ENCODE data around the gene ZBTB24. TPM values are rescaled to one million over a fixed set of nuclear protein-coding genes. Genes with fewer than 3 reads are reported as not detected.
A peak's percentile ranks its signal among the peaks of the same experiment; 100 is the strongest.
"Not testable (repeated sequence)": the region's sequence is repeated elsewhere in the genome, so short reads cannot be mapped to it uniquely, and the experiment has no call there.

Gene ZBTB24
- total RNA-seq, 1 donor from 2014 or later = 8.5 TPM

- Histone ChIP-seq H3K9me3 (no peaks in the 10 kb centered on the region), H3K4me3 (no peak overlapping the region), H3K27ac (no peak overlapping the region), H3K4me1 (no peaks in the 10 kb centered on the region), H3K27me3 (no peaks in the 10 kb centered on the region), H3K36me3 (peaks cover 99% of the 10 kb centered on the region)
- intact Hi-C loops (cut with DNase I) = no loop called here
- ATAC-seq (no peak), DNase-seq (no peak)
- TF ChIP-seq CTCF (IDR thresholded peaks at IDR 0.05) = no peak
Measured at GRCh38 chr6:109469591-109470189, 13.3 kb downstream of the ZBTB24 start.

GRCh38 chr6:109467696-109468095 lies 15.3 kb downstream of the ZBTB24 start:
- ATAC-seq (no peak), DNase-seq (no peak)
- no peak overlapping the region for H3K4me3 ChIP-seq
- H3K9me3 ChIP-seq = no peaks in the 10 kb centered on the region
- TF ChIP-seq CTCF (IDR thresholded peaks at IDR 0.05) = no peak
- intact Hi-C loops (cut with DNase I) = no loop called here
- H3K27me3 ChIP-seq = no peaks in the 10 kb centered on the region
- H3K27ac ChIP-seq = no peak overlapping the region
- no peaks in the 10 kb centered on the region for H3K4me1 ChIP-seq
- H3K36me3 ChIP-seq = peaks cover 96% of the 10 kb centered on the region

- Histone ChIP-seq H3K4me3 (no peak overlapping the region), H3K4me1 (no peaks in the 10 kb centered on the region), H3K9me3 (no peaks in the 10 kb centered on the region), H3K27ac (no peak overlapping the region), H3K27me3 (no peaks in the 10 kb centered on the region), H3K36me3 (peaks cover 95% of the 10 kb centered on the region)
- ATAC-seq = peak; percentile 65
- no peak for TF ChIP-seq CTCF (IDR thresholded peaks at IDR 0.05)
- no peak for DNase-seq
- intact Hi-C loops (cut with DNase I) = no loop called here
Measured at GRCh38 chr6:109466212-109466923, 16.7 kb downstream of the ZBTB24 start.

DNA sequence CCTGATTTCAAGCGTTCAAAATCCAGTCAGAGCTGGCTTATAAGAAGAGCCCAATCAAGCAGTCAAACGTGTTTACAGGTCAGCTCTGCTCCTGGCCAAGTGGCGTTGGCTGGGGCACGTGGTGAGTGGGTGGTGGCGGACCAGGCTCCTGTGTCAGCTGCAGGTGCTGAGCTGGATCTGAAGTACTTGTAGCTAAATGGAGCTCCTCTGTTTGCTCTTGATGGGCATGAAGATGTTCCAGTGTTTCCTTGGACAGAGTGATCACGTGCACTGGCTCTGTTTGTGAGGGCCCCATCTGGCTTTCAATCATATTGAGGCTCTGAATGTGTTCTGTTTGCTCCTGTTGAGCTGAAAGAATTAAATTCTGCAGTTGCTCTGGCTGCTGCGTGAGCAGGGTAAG lies 17.2 kb downstream of the ZBTB24 start:
- no peak overlapping the region for H3K4me3 ChIP-seq
- ATAC-seq (peak; percentile 95), DNase-seq (peak; percentile 91)
- no peak overlapping the region for H3K27ac ChIP-seq
- intact Hi-C loops (cut with DNase I) = no loop called here
- H3K4me1 ChIP-seq = no peaks in the 10 kb centered on the region
- H3K36me3 ChIP-seq = peaks cover 92% of the 10 kb centered on the region
- no peaks in the 10 kb centered on the region for H3K27me3 ChIP-seq
- no peaks in the 10 kb centered on the region for H3K9me3 ChIP-seq
- no peak for TF ChIP-seq CTCF (IDR thresholded peaks at IDR 0.05)

DNA sequence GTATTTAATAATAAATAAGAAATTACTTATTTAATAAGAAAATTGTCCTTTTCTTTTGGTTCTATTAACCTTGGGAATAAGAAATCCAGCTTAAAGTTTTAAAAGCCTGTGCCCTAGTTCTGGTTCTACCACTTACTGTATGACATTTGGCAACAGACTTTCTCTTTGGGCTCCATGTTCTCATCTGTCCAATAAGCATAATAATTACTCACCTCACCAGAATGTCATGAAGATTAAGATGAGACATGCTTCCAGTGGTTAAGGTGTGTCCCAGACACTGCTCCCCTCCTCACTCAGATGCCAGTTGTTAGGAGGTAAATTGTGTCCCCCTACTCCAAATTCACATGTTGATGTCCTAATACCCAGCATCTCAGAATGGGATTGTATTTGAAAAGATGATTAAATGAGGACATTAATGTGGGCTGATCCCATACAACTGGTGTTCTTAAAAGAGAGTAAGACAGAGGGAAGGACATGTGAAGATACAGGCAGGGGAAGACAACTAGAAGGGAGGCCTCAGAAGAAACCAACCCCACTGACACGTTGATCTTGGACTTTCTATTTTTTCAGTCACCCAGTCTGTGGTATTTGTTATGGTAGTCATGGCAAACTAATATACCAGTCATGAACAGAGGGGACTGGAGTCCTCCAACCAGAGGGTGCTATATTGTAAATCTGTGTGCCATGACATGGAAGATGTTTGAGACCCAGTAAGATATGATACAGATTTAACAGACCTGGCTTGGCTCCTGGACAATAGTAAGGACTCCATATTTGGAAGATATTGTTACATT lies 21.1 kb downstream of the ZBTB24 start:
- intact Hi-C loops (cut with DNase I) = no loop called here
- H3K9me3 ChIP-seq = no peaks in the 10 kb centered on the region
- peaks cover 11% of the 10 kb centered on the region for H3K4me1 ChIP-seq
- peaks cover 54% of the 10 kb centered on the region for H3K36me3 ChIP-seq
- TF ChIP-seq CTCF (IDR thresholded peaks at IDR 0.05) = no peak
- DNase-seq (no peak), ATAC-seq (no peak)
- no peaks in the 10 kb centered on the region for H3K27me3 ChIP-seq
- H3K4me3 ChIP-seq = no peak overlapping the region
- no peak overlapping the region for H3K27ac ChIP-seq

DNA sequence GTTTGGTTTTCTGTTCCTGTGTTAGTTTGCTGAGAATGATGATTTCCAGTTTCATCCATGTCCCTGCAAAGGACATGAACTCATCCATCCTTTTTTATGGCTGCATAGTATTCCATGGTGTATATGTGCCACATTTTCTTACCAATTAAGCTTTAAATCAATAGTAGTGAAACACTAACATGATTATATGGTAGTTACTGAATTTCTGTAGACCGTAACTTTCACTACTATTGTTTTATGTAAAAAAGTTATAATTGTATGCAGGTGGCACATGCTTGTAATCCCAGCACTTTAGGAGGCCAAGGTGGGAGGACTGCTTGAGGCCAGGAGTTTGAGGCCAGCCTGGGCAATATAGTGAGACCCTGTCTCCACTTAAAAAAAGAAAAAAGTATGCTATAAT lies 21.8 kb downstream of the ZBTB24 start:
- H3K27me3 ChIP-seq; intact Hi-C loops (cut with DNase I); DNase-seq; H3K9me3 ChIP-seq; H3K27ac ChIP-seq; H3K4me3 ChIP-seq; ATAC-seq: not testable (repeated sequence)
- H3K4me1 ChIP-seq = peaks cover 19% of the 10 kb centered on the region
- H3K36me3 ChIP-seq = peaks cover 47% of the 10 kb centered on the region
